ENCODE measurements around the gene MEG3. TPM values are rescaled to one million over a fixed set of nuclear protein-coding genes. Genes with fewer than 3 reads are reported as not detected.

Gene MEG3
- total RNA-seq, 1 donor from 2014 or later = not detected

DNA sequence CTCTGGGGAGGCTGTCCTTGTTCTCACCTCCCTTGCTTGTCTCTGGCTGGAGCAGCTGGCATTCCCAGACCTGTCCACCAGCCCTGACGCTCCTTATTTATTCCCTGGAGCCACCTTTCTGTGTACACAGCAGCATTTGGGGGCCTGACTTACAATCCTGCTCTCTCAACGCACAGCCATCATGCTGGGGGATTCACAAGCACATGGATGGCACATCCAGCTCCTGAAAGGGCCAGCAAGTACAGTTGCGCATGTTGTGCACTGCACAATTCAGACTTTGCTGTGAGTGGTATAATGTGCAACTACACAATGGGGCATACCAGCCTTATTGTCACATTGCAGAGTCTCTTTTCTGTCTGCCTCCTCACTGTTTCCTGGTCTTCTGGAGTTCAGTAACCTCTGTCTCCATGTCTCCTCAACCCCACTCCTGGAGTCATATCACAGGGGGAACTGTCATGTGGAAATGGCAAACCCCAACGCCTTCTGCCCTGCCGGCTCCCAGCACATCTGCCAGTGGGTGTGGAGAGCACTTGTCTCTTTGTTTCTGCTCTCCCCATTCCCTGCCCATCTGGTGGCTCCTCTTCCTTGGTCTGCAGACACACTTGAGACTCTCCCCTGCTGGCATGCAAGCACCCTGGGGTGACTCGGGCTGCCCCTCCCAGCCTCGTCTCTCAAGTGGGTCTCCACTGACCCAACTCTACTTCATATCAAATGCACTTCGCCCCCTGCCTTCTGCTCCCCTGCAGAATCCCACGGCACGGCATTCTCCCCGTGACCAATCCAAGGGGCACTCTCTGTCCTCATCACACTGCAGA is 41.2 kb upstream of the MEG3 start:
- DNase-seq = no peak
- Mint-ChIP-seq H3K9me3 (no peaks in the 10 kb centered on the region), H3K36me3 (ENCODE audit: low read depth) (no peaks in the 10 kb centered on the region), H3K4me1 (no peaks in the 10 kb centered on the region), H3K4me3 (no peak overlapping the region), H3K27me3 (no peaks in the 10 kb centered on the region), H3K27ac (no peak overlapping the region)
- intact Hi-C loops (cut with micrococcal nuclease) = no loop called here

GRCh38 chr14:100785338-100785615 is 40.6 kb upstream of the MEG3 start:
- intact Hi-C loops (cut with micrococcal nuclease) = no loop called here
- no peaks in the 10 kb centered on the region for H3K27me3 Mint-ChIP-seq
- no peaks in the 10 kb centered on the region for H3K36me3 Mint-ChIP-seq (ENCODE audit: low read depth)
- DNase-seq = no peak
- no peak overlapping the region for H3K27ac Mint-ChIP-seq
- H3K4me1 Mint-ChIP-seq = no peaks in the 10 kb centered on the region
- H3K9me3 Mint-ChIP-seq = no peaks in the 10 kb centered on the region
- H3K4me3 Mint-ChIP-seq = no peak overlapping the region

- Mint-ChIP-seq H3K36me3 (ENCODE audit: low read depth) (no peaks in the 10 kb centered on the region), H3K4me1 (no peaks in the 10 kb centered on the region), H3K9me3 (no peaks in the 10 kb centered on the region), H3K27me3 (no peaks in the 10 kb centered on the region), H3K27ac (no peak overlapping the region), H3K4me3 (no peak overlapping the region)
- intact Hi-C loops (cut with micrococcal nuclease) = no loop called here
- DNase-seq = no peak
Measured at GRCh38 chr14:100785626-100786025, 40.3 kb upstream of the MEG3 start.

DNA sequence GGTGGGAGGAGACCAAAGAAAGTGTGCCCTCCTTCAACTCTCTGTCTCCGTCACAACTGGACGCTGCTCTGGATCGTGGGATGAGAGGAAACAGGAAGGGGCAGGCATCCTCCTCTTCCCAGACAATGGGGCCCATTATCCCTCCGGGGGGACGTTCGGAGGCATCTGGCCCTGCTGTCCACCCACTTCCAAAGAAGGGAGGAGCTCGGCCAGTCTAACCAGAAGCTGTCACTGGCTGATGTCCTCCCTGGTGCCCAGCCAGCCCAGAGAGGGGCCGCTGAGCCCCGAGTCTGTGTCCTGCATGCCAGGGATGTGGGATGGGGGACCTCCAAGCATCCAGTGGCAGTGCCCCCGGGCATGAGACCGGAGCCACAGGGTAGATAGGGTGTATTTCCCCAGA is 39.8 kb upstream of the MEG3 start:
- Mint-ChIP-seq H3K4me3 (no peak overlapping the region), H3K4me1 (no peaks in the 10 kb centered on the region), H3K36me3 (ENCODE audit: low read depth) (no peaks in the 10 kb centered on the region), H3K27ac (no peak overlapping the region), H3K9me3 (no peaks in the 10 kb centered on the region), H3K27me3 (no peaks in the 10 kb centered on the region)
- DNase-seq = no peak
- intact Hi-C loops (cut with micrococcal nuclease) = no loop called here

DNA sequence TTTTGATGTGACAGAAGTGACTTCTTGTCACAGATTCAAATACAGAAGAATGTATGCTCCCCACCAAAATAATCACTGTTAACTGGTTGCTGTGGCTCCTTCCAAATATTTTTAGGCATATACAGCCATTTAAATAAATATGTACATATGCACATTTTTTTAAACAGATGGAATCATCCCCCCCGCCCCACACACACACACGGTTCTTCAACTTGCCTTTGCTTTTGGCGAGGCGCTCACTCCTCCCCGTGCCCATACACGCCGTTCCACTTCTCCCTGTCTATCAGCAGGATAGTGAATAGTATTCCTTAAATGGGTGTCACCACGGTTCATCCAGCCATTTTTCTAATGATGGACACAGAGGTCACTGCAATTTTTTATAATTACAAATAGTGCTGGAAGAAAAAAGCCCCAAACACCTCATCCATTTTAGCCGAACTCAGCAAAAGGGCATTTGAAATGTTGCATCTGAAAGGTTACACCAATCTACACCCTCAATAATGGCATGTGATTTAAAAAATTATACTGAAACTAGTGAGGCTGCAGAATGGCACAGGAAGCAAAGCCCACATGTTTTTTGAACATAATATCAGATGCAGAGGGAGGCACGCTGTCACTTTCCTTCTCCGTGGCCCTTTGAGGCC is 39.2 kb upstream of the MEG3 start:
- Mint-ChIP-seq H3K9me3 (no peaks in the 10 kb centered on the region), H3K4me1 (no peaks in the 10 kb centered on the region), H3K27ac (no peak overlapping the region), H3K36me3 (ENCODE audit: low read depth) (no peaks in the 10 kb centered on the region), H3K27me3 (no peaks in the 10 kb centered on the region), H3K4me3 (no peak overlapping the region)
- intact Hi-C loops (cut with micrococcal nuclease) = no loop called here
- no peak for DNase-seq

GRCh38 chr14:100787659-100788058 is 38.3 kb upstream of the MEG3 start:
- H3K27ac Mint-ChIP-seq = no peak overlapping the region
- intact Hi-C loops (cut with micrococcal nuclease) = no loop called here
- no peaks in the 10 kb centered on the region for H3K36me3 Mint-ChIP-seq (ENCODE audit: low read depth)
- peaks cover 2% of the 10 kb centered on the region for H3K27me3 Mint-ChIP-seq
- no peaks in the 10 kb centered on the region for H3K4me1 Mint-ChIP-seq
- no peak for DNase-seq
- H3K4me3 Mint-ChIP-seq = no peak overlapping the region
- H3K9me3 Mint-ChIP-seq = no peaks in the 10 kb centered on the region

DNA sequence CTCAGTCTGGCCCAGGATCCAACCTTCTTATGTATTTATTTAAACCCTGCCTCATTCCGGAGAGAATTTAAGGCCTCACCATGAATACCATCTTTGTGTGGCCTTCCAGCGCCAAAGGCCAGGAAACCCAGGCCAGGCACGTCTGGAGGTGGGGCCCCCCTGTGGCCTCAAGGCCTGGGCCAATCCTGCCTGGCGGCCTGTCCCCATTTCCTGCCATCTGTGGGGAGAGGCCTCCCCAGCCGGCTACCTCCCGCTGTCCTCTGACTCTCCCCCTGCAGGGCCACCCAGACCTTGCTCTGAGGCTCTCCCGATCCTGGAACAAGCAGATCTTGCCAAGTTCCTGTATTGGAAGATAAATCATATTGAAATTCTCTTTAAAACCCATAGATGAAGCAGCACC is 37.4 kb upstream of the MEG3 start:
- peaks cover 2% of the 10 kb centered on the region for H3K27me3 Mint-ChIP-seq
- no peak overlapping the region for H3K4me3 Mint-ChIP-seq
- no peak overlapping the region for H3K27ac Mint-ChIP-seq
- H3K4me1 Mint-ChIP-seq = no peaks in the 10 kb centered on the region
- no peak for DNase-seq
- no peaks in the 10 kb centered on the region for H3K9me3 Mint-ChIP-seq
- intact Hi-C loops (cut with micrococcal nuclease) = no loop called here
- H3K36me3 Mint-ChIP-seq (ENCODE audit: low read depth) = no peaks in the 10 kb centered on the region

DNA sequence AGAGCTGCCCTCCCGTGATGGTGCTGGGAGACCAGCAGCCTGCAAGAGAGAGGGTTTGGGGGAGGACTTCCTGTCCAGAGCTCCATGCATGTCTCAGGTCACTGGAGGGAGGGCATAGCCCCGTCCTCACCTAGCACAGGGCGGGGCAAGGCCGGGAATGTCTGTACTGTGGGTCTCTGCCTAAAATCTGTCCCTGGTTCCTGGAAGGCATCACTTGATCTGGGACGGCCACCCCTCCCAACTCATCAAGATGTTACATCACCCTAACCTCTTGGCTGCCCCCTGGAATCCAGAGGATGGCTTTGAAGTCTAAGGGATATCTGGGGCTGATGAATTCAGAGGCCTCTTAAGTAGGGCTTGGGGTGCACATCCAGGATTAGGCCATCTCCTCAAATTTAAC is 37.0 kb upstream of the MEG3 start:
- DNase-seq = no peak
- Mint-ChIP-seq H3K4me1 (no peaks in the 10 kb centered on the region), H3K27me3 (peaks cover 2% of the 10 kb centered on the region), H3K36me3 (ENCODE audit: low read depth) (no peaks in the 10 kb centered on the region), H3K9me3 (no peaks in the 10 kb centered on the region), H3K4me3 (no peak overlapping the region), H3K27ac (no peak overlapping the region)
- intact Hi-C loops (cut with micrococcal nuclease) = no loop called here

- H3K4me3 Mint-ChIP-seq = no peak overlapping the region
- no peaks in the 10 kb centered on the region for H3K4me1 Mint-ChIP-seq
- H3K27ac Mint-ChIP-seq = no peak overlapping the region
- peaks cover 2% of the 10 kb centered on the region for H3K27me3 Mint-ChIP-seq
- H3K9me3 Mint-ChIP-seq = no peaks in the 10 kb centered on the region
- intact Hi-C loops (cut with micrococcal nuclease) = no loop called here
- no peak for DNase-seq
- H3K36me3 Mint-ChIP-seq (ENCODE audit: low read depth) = no peaks in the 10 kb centered on the region
Measured at GRCh38 chr14:100789460-100790417, 36.2 kb upstream of the MEG3 start.

DNA sequence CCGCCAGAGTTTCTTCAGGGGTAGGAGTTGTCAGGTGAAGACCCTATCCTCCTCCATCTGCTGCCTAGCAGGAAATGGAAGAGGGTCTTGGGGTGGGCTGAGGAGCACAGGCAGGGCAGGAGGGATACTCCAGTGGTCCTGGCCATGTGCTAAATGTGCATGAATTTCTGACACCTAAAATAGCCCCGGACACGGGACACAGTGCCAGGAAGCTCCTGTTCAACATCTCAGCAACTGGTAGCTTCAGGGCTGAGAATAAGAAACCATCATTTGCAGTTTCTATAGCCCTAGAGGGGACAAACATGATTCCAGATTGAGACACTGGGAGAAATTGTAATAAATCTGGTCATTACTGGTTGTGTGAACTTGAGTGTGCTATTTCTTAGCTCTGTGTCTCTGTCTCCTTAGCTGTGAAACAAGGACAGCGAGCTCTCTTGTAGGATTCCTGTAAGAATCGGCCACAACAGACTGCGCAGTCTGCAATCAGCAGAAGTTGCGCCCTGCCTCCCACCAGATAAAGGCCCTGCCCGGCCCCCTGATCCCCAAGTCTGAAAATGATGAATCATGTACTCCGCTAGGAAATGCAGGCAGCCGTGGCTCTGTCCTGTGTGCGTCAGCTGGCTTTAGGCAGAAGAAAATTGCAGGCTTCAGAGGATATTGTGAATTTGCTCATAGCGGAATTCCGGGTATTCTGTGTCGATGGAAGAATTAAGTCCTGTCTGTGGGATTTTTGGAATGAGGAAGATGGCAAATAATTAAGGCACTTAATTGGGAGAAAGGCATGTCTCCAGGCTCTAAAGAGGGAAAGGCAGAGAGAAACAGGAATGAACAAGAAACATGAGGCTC is 35.2 kb upstream of the MEG3 start:
- H3K9me3 Mint-ChIP-seq = no peaks in the 10 kb centered on the region
- intact Hi-C loops (cut with micrococcal nuclease) = no loop called here
- H3K27ac Mint-ChIP-seq = no peak overlapping the region
- H3K4me1 Mint-ChIP-seq = no peaks in the 10 kb centered on the region
- DNase-seq = no peak
- H3K27me3 Mint-ChIP-seq = peaks cover 2% of the 10 kb centered on the region
- no peaks in the 10 kb centered on the region for H3K36me3 Mint-ChIP-seq (ENCODE audit: low read depth)
- H3K4me3 Mint-ChIP-seq = no peak overlapping the region

DNA sequence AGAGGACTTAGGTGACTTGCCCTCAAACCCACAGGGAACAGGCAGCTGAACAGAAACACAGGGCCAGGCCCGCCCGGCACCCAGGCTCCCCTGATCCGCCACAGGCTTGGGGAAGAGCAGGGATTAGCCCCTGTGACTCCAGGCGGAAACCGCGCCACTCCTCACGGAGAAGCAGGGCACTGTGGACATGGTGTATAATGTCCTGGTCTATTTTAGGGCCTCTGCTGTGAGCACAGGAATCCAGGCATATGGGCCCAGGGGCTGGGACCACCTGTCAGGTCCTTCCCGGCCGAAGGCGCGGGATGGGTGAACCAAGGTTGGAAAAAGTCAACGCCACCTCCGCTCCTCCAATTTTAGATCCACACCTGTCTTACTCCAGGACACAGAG is 34.6 kb upstream of the MEG3 start:
- DNase-seq = no peak
- Mint-ChIP-seq H3K9me3 (no peaks in the 10 kb centered on the region), H3K36me3 (ENCODE audit: low read depth) (no peaks in the 10 kb centered on the region), H3K27ac (no peak overlapping the region), H3K4me1 (no peaks in the 10 kb centered on the region), H3K27me3 (peaks cover 2% of the 10 kb centered on the region), H3K4me3 (no peak overlapping the region)
- intact Hi-C loops (cut with micrococcal nuclease) = no loop called here

DNA sequence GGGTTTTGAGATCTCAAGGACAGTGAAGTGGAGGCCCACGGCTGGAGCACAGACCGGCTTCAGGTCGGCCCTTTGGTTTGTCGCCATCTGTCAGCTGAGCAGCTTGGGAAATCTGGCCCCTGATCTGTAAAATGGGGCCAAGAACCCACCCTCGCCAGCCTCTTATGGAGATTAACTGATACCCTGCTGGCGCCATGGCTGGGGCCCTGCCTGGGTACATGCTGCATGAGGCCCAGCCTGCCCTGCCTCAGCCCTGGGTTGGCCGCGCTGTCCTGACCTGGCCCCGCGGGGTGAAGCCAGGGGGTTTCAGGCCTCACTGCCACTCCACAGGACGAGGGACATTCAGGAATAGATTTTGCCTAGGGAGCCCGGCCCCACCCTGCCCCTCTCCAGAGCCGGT is 33.9 kb upstream of the MEG3 start:
- Mint-ChIP-seq H3K4me1 (no peaks in the 10 kb centered on the region), H3K27me3 (peaks cover 2% of the 10 kb centered on the region), H3K27ac (no peak overlapping the region), H3K36me3 (ENCODE audit: low read depth) (no peaks in the 10 kb centered on the region), H3K9me3 (no peaks in the 10 kb centered on the region), H3K4me3 (no peak overlapping the region)
- no peak for DNase-seq
- intact Hi-C loops (cut with micrococcal nuclease) = no loop called here

DNA sequence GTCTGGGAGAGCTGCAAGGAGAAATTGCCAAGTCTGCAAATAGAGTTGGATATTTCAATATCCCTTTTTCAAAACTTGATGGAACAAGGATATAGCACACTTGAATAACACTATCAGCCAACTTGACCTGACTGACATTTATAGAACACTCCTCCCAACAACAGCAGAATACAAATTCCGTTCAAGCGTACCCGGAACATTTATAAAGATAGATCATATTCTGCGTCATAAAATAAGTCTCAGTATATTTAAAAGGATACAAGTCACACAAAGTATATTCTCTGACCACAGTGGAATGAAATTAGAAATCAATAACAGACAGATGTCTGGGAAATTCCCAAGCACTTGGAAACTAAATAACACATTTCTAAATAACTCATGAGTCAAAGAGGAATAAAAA is 29.0 kb upstream of the MEG3 start:
- H3K27ac Mint-ChIP-seq = no peak overlapping the region
- intact Hi-C loops (cut with micrococcal nuclease) = no loop called here

More for the DNA sequence above, 29.0 kb upstream of the MEG3 start:
- Mint-ChIP-seq H3K9me3 (no peaks in the 10 kb centered on the region), H3K27me3 (peaks cover 12% of the 10 kb centered on the region), H3K36me3 (ENCODE audit: low read depth) (no peaks in the 10 kb centered on the region), H3K4me1 (no peaks in the 10 kb centered on the region), H3K4me3 (no peak overlapping the region)
- DNase-seq = no peak
